ENCODE results near the gene NTM.

The NTM gene

GRCh38 chr11:131866535-131867400 lies 496.4 kb downstream of the NTM start:
- no peak for DNase-seq (ENCODE audit: low read depth)

- no peak for DNase-seq (ENCODE audit: low read depth)
Observed at GRCh38 chr11:131867457-131868257, 497.2 kb downstream of the NTM start.

- no peak for DNase-seq (ENCODE audit: low read depth)
Observed at GRCh38 chr11:131868629-131869507, 498.5 kb downstream of the NTM start.

GRCh38 chr11:131870305-131870704 lies 499.9 kb downstream of the NTM start:
- no peak for DNase-seq (ENCODE audit: low read depth)

- no peak for DNase-seq (ENCODE audit: low read depth)
Observed at GRCh38 chr11:131871006-131871405, 500.6 kb downstream of the NTM start.

GRCh38 chr11:131874070-131874469 lies 503.7 kb downstream of the NTM start:
- DNase-seq (ENCODE audit: low read depth) = no peak

GRCh38 chr11:131875611-131876010 lies 505.2 kb downstream of the NTM start:
- no peak for DNase-seq (ENCODE audit: low read depth)

- DNase-seq (ENCODE audit: low read depth) = no peak
Observed at GRCh38 chr11:131877246-131877942, 507.0 kb downstream of the NTM start.

GRCh38 chr11:131880316-131880715 lies 509.9 kb downstream of the NTM start:
- DNase-seq (ENCODE audit: low read depth) = no peak

GRCh38 chr11:131880976-131881375 lies 510.6 kb downstream of the NTM start:
- no peak for DNase-seq (ENCODE audit: low read depth)

- DNase-seq (ENCODE audit: low read depth) = no peak
Observed at GRCh38 chr11:131883332-131883731, 512.9 kb downstream of the NTM start.

GRCh38 chr11:131884461-131885073 lies 514.2 kb downstream of the NTM start:
- no peak for DNase-seq (ENCODE audit: low read depth)

GRCh38 chr11:131885431-131885830 lies 515.0 kb downstream of the NTM start:
- DNase-seq (ENCODE audit: low read depth) = no peak

GRCh38 chr11:131886201-131886600 lies 515.8 kb downstream of the NTM start:
- DNase-seq (ENCODE audit: low read depth) = no peak

GRCh38 chr11:131888230-131888855 lies 517.9 kb downstream of the NTM start:
- no peak for DNase-seq (ENCODE audit: low read depth)

- DNase-seq (ENCODE audit: low read depth) = no peak
Observed at GRCh38 chr11:131889146-131889577, 518.7 kb downstream of the NTM start.

GRCh38 chr11:131889760-131890581 lies 519.6 kb downstream of the NTM start:
- DNase-seq (ENCODE audit: low read depth) = no peak

- no peak for DNase-seq (ENCODE audit: low read depth)
Observed at GRCh38 chr11:131893103-131893890, 522.9 kb downstream of the NTM start.

- no peak for DNase-seq (ENCODE audit: low read depth)
Observed at GRCh38 chr11:131893988-131894387, 523.6 kb downstream of the NTM start.

All from activated T-helper 1 cell treated with Interleukin-2 at 50 U/mL for 16 hours (primary cell).